GM23248 (cell line): ENCODE measurements around the gene TRERF1. TPM values are rescaled to one million over a fixed set of nuclear protein-coding genes. Genes with fewer than 3 reads are reported as not detected.

Experiments used
- DNase-seq: peaks from one replicate; pipeline ENCODE4 v3.0.0-alpha.2; 2015
- H2AFZ ChIP-seq: fragments of 200-600 bp; sonication (generic); 2 replicates; pipeline ENCODE4 v1.6.1; 2016; ENCODE audit warnings: antibody characterized with exemption
- H3F3A ChIP-seq: fragments of 200-600 bp; sonication (generic); 2 replicates; pipeline ENCODE4 v1.6.1; 2016; ENCODE audit warnings: mild to moderate bottlenecking, antibody characterized with exemption, mixed run types; ENCODE audit not compliant: insufficient read depth
- H3K27ac ChIP-seq: fragments of 200-600 bp; sonication (generic); 2 replicates; pipeline ENCODE4 v1.5.1; 2016; ENCODE audit warnings: mild to moderate bottlenecking
- H3K27me3 ChIP-seq: fragments of 200-600 bp; sonication (generic); replicated peaks from 2 replicates; pipeline ENCODE4 v1.6.1; 2016; ENCODE audit warnings: mild to moderate bottlenecking; ENCODE audit not compliant: insufficient read depth
- H3K36me3 ChIP-seq: fragments of 200-600 bp; sonication (generic); 2 replicates; pipeline ENCODE4 v1.6.1; 2016; ENCODE audit warnings: low read depth, mild to moderate bottlenecking
- H3K4me1 ChIP-seq: fragments of 200-600 bp; sonication (generic); 2 replicates; pipeline ENCODE4 v1.6.1; 2016; ENCODE audit warnings: mild to moderate bottlenecking; ENCODE audit not compliant: insufficient read depth
- H3K4me2 ChIP-seq: fragments of 200-600 bp; sonication (generic); one replicate; pipeline ENCODE4 v1.6.1; 2016; ENCODE audit warnings: mild to moderate bottlenecking; ENCODE audit not compliant: unreplicated experiment
- H3K4me3 ChIP-seq: fragments of 200-600 bp; sonication (generic); 2 replicates; pipeline ENCODE4 v1.5.1; 2016; ENCODE audit warnings: mild to moderate bottlenecking
- H3K79me2 ChIP-seq: fragments of 200-600 bp; sonication (generic); 2 replicates; pipeline ENCODE4 v1.6.1; 2016; ENCODE audit warnings: mild to moderate bottlenecking; ENCODE audit not compliant: insufficient read depth
- H3K9ac ChIP-seq: fragments of 200-600 bp; sonication (generic); 2 replicates; pipeline ENCODE4 v1.6.1; 2016; ENCODE audit warnings: mild to moderate bottlenecking
- H3K9me2 ChIP-seq: fragments of 200-600 bp; sonication (generic); 2 replicates; pipeline ENCODE4 v1.6.1; 2016; ENCODE audit warnings: mixed run types, mild to moderate bottlenecking, moderate library complexity; ENCODE audit not compliant: insufficient read depth
- H3K9me3 ChIP-seq: fragments of 200-600 bp; sonication (generic); one replicate; pipeline ENCODE4 v1.6.1; 2017; ENCODE audit warnings: low read depth
- H4K20me1 ChIP-seq: fragments of 200-600 bp; sonication (generic); 2 replicates; pipeline ENCODE4 v1.6.0; 2016; ENCODE audit not compliant: insufficient read depth
- EZH2 ChIP-seq: fragments of 200-600 bp; sonication (generic); IDR thresholded peaks from 2 replicates; pipeline ENCODE4 v1.6.1; 2018; ENCODE audit warnings: antibody characterized with exemption, mild to moderate bottlenecking; ENCODE audit not compliant: insufficient read depth, poor library complexity, severe bottlenecking
- EZH2phosphoT487 ChIP-seq: fragments of 200-600 bp; sonication (generic); IDR thresholded peaks from 2 replicates; pipeline ENCODE4 v1.6.1; 2018; ENCODE audit warnings: antibody characterized with exemption, moderate library complexity, mild to moderate bottlenecking, low read depth; ENCODE audit not compliant: insufficient read depth
- WGBS, 2 experiments: methylation state at CpG; one replicate each; pipeline ENCODE4 v1.1.6; 2015 to 2017; ENCODE audit warnings: low lambda C conversion rate in 2 of 2, low coverage in 1 of 2; ENCODE audit errors: missing lambda C conversion rate in 2 of 2; 5-methylcytosine and 5-hydroxymethylcytosine counted together
- in situ Hi-C: fragments of 300-500 bp; cut with MboI; formaldehyde crosslinking; loops from 2 replicates; pipeline ENCODE4 v1.15.0; 2020
- polyA plus RNA-seq: library from polyadenylated mRNA; unstranded; fragments of >200 nt; fragmentation: Nextera tagmentation; extraction: Ambion mirVana; gene quantifications from 2 replicates; pipeline ENCODE4 v1.2.1, GENCODE V29; 2016
- total RNA-seq: library from RNA; depleted of rRNA; stranded (reverse); fragments of >200 nt; shearing (Covaris generic); gene quantifications from 2 replicates; pipeline ENCODE4 v1.2.3, GENCODE V29; 2014

TRERF1 gene
- total and polyA plus RNA-seq, 2 experiments from 2014 or later, result 2.7 to 3.1 TPM

DNA sequence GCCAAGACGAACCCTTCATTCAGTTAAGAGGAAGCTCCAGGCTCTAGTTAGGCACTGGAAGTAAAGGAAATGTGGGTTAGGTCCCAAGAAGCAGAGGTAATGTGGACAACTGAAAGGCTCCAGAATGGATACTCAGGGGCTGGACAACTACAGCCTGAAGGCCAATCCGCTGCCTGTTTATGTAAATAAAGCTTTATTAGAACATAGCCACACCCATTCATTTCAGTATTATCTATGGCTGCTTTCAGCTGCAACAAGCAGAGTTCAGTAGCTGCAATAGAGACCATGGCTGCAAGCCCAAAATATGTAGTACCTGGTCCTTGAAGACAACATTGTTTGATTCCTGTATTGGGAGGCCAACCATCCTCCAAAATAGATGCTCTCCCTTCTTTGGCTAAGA is 133.2 kb downstream of the TRERF1 start:
- Histone ChIP-seq H3F3A (peaks cover 13% of the 10 kb centered on the region), H3K27ac (no peak overlapping the region), H3K9ac (no peak overlapping the region), H3K9me2 (no peaks in the 10 kb centered on the region), H3K9me3 (no peaks in the 10 kb centered on the region), H3K79me2 (peaks cover 35% of the 10 kb centered on the region), H2AFZ (no peak overlapping the region), H3K27me3 (no peaks in the 10 kb centered on the region), H3K4me1 (peaks cover 33% of the 10 kb centered on the region), H4K20me1 (no peaks in the 10 kb centered on the region), H3K36me3 (no peaks in the 10 kb centered on the region), H3K4me3 (no peak overlapping the region), H3K4me2 (no peak overlapping the region)
- in situ Hi-C loops, result no loop called here
- TF ChIP-seq EZH2phosphoT487 (no peak), EZH2 (no peak)
- 95 to 100% methylated on average over 2 of the region's 2 CpGs for WGBS, 2 experiments
- no peak for DNase-seq

DNA sequence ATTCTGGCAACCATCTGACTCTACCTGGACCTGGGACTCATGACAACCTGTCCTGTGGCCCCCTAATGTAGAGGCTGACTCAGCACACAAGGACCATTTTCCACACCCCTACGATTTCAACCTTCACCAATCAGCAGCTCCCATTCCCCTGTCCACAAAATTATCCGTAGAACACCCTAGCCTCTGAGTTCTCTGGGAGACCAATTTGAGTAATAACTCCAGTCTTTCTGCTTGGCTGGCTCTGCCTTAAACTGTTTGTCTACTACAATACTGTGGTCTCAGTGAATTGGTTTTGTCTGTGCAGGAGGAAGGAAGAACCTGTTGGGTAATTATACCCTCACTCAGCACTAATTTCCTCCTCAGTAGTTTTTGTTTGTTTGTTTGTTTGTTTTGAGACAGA is 134.7 kb downstream of the TRERF1 start:
- H2AFZ ChIP-seq, result no peak overlapping the region
- H3K9me2 ChIP-seq, result no peaks in the 10 kb centered on the region
- peak overlapping the region; percentile 63 for H3K4me2 ChIP-seq
- H3K9me3 ChIP-seq, result no peaks in the 10 kb centered on the region
- WGBS, 2 experiments, result 98 to 100% methylated on average over 2 of the region's 2 CpGs
- peak overlapping the region; percentile 82 for H3K27ac ChIP-seq
- H3K79me2 ChIP-seq, result peaks cover 25% of the 10 kb centered on the region
- TF ChIP-seq EZH2phosphoT487 (no peak), EZH2 (no peak)
- H3K27me3 ChIP-seq, result no peaks in the 10 kb centered on the region
- peaks cover 18% of the 10 kb centered on the region for H3F3A ChIP-seq
- peaks cover 43% of the 10 kb centered on the region for H3K4me1 ChIP-seq
- H4K20me1 ChIP-seq, result no peaks in the 10 kb centered on the region
- H3K9ac ChIP-seq, result no peak overlapping the region
- in situ Hi-C loops, result no loop called here
- H3K4me3 ChIP-seq, result no peak overlapping the region
- H3K36me3 ChIP-seq, result no peaks in the 10 kb centered on the region
- no peak for DNase-seq

DNA sequence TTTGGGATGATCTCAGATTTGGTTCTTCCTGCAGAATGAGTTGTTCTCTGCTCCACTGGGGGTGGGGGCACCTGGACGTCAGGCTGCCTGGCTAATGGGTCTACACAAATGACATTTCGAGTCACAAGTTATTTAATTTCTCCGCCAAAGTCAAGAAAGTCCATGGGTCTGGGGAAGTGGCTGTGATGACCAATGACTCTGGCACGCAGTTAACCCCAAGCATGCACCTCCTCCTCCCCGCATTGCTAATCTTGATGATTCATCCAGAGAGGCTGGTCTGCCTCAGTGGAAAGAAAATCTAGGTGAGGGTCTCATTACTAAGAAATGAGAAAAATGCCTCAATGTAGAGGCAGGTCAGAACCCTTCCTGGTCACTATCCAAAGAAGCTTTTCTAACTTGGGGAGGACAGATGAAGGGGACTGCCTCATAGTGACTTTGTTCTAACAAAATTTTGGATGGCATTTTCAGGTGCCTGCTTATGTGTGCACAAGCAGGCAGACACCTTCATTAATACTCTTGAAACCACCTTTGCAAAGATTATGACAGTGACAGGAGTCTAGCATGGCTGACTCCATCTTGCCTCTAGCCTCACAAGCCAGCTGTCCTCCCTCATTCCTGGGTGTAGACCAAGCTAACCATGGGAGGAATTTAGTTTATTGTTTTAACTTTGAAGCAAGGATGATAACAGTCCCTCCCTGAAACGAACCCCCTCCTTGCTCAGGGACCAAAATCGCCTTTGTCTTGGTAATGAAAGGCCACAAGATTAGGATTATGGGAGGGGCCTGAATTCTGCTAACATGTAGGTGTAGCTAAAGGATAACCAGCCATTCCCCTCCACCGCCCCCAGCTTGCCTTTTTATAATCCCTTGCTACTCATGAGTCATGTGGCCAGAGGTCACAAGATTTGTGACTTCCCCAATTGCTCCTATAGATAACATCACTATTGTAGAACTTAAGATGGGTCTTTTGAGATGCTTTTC is 135.4 kb downstream of the TRERF1 start:
- Histone ChIP-seq H3K79me2 (peaks cover 18% of the 10 kb centered on the region), H3K4me3 (no peak overlapping the region), H3K4me2 (peak overlapping the region; percentile 63), H3K27ac (peak overlapping the region; percentile 82), H3K27me3 (no peaks in the 10 kb centered on the region), H3K9me3 (no peaks in the 10 kb centered on the region), H2AFZ (no peak overlapping the region), H3K9me2 (no peaks in the 10 kb centered on the region), H4K20me1 (no peaks in the 10 kb centered on the region), H3F3A (peaks cover 18% of the 10 kb centered on the region), H3K4me1 (peaks cover 43% of the 10 kb centered on the region), H3K9ac (peak overlapping the region; percentile 32), H3K36me3 (no peaks in the 10 kb centered on the region)
- in situ Hi-C loops, result no loop called here
- WGBS, 2 experiments, result 8 to 13% methylated on average over 8 of the region's 8 CpGs
- peak; percentile 94 for DNase-seq
- TF ChIP-seq EZH2phosphoT487 (no peak), EZH2 (no peak)

DNA sequence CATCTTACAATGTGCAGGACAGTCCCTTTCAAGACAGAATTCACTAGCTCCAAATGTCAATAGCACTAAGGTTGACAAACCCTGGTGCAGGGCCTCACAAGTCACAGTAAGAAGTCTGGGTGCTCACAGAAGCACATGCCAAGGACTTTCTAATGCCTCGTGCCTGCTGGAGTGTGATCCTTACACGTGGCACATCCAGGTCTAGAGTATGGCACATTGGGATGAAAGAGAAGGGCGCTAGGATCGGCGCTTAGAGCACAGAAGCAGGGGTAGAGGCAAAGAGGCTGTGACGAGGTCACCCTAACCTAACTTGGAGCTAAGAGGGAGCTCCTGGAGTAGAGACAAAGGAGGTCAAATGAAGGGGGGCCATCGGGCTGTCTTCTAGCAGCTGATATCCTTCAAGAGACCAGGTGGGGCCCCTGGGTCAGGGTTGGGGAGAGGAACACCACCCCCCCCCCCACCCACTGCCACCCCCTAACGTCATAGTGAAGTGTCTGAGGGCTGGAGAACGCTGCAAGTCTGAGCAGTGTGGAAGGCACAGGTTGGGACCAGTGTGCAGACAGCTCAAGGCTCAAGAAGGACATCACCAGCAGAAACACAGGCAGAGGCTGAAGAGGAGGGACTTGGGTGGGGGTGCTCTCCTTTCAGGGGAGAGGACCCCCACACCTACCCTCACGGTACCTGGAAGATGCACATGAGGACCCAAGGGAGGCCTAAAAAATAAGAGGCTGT is 136.3 kb downstream of the TRERF1 start:
- Histone ChIP-seq H3F3A (peaks cover 18% of the 10 kb centered on the region), H3K79me2 (peaks cover 9% of the 10 kb centered on the region; the same call in 1 of the 2 replicates), H4K20me1 (no peaks in the 10 kb centered on the region), H3K27me3 (no peaks in the 10 kb centered on the region), H3K36me3 (no peaks in the 10 kb centered on the region), H3K9me3 (no peaks in the 10 kb centered on the region), H2AFZ (no peak overlapping the region), H3K9ac (0 out of 2 replicates have a peak overlapping the region, but pooled peaks have one; percentile 29), H3K9me2 (no peaks in the 10 kb centered on the region), H3K4me3 (no peak overlapping the region), H3K27ac (peak overlapping the region; percentile 82), H3K4me2 (peak overlapping the region; percentile 63), H3K4me1 (peaks cover 43% of the 10 kb centered on the region)
- WGBS, 2 experiments, result 81 to 84% methylated on average over 10 of the region's 10 CpGs
- in situ Hi-C loops, result no loop called here
- peak; percentile 6 for DNase-seq
- no peak for TF ChIP-seq EZH2
- no peak for TF ChIP-seq EZH2phosphoT487
